ENCODE measurements around the gene SMTNL1.
"Not testable (repeated sequence)": the region's sequence is repeated elsewhere in the genome, so short reads cannot be mapped to it uniquely, and the experiment has no call there.

SMTNL1 gene

GRCh38 chr11:57529012-57529411, 8.4 kb upstream of the SMTNL1 start:
- in situ Hi-C loops (cut with MboI; ENCODE audit: low pct_unique_long_range_greater_than_20kb, low sequenced_read_pairs, unreplicated experiment): no loop called here
- no peak for TF ChIP-seq CTCF (IDR thresholded peaks at IDR 0.05; ENCODE audit: extremely low read depth, insufficient read depth, missing control alignments)
- DNase-seq (ENCODE audit: low spot score): no peak

- in situ Hi-C loops (cut with MboI; ENCODE audit: low pct_unique_long_range_greater_than_20kb, low sequenced_read_pairs, unreplicated experiment): no loop called here
- no peak for DNase-seq (ENCODE audit: low spot score)
- no peak for TF ChIP-seq CTCF (IDR thresholded peaks at IDR 0.05; ENCODE audit: extremely low read depth, insufficient read depth, missing control alignments)
Measured at GRCh38 chr11:57530215-57530595, 7.2 kb upstream of the SMTNL1 start.

- no peak for TF ChIP-seq CTCF (IDR thresholded peaks at IDR 0.05; ENCODE audit: extremely low read depth, insufficient read depth, missing control alignments)
- in situ Hi-C loops (cut with MboI; ENCODE audit: low pct_unique_long_range_greater_than_20kb, low sequenced_read_pairs, unreplicated experiment): no loop called here
- peak; percentile 90 for DNase-seq (ENCODE audit: low spot score)
Measured at GRCh38 chr11:57530596-57531507, 6.5 kb upstream of the SMTNL1 start, which contains the start of gene TIMM10. TSS of gene TIMM10 (minus strand) at chr11:57530754. CDS start at chr11:57530189, 565 bp downstream.

GRCh38 chr11:57534449-57534848, 2.9 kb upstream of the SMTNL1 start:
- in situ Hi-C loops (cut with MboI; ENCODE audit: low pct_unique_long_range_greater_than_20kb, low sequenced_read_pairs, unreplicated experiment); DNase-seq (ENCODE audit: low spot score): not testable (repeated sequence)

GRCh38 chr11:57539342-57539741, 1.9 kb downstream of the SMTNL1 start:
- no peak for TF ChIP-seq CTCF (IDR thresholded peaks at IDR 0.05; ENCODE audit: extremely low read depth, insufficient read depth, missing control alignments)
- DNase-seq (ENCODE audit: low spot score): no peak
- in situ Hi-C loops (cut with MboI; ENCODE audit: low pct_unique_long_range_greater_than_20kb, low sequenced_read_pairs, unreplicated experiment): no loop called here

GRCh38 chr11:57541169-57541568, 3.8 kb downstream of the SMTNL1 start:
- TF ChIP-seq CTCF (IDR thresholded peaks at IDR 0.05; ENCODE audit: extremely low read depth, insufficient read depth, missing control alignments): no peak
- in situ Hi-C loops (cut with MboI; ENCODE audit: low pct_unique_long_range_greater_than_20kb, low sequenced_read_pairs, unreplicated experiment): no loop called here
- no peak for DNase-seq (ENCODE audit: low spot score)

- in situ Hi-C loops (cut with MboI; ENCODE audit: low pct_unique_long_range_greater_than_20kb, low sequenced_read_pairs, unreplicated experiment): no loop called here
- DNase-seq (ENCODE audit: low spot score): no peak
Measured at GRCh38 chr11:57542582-57542981, 5.2 kb downstream of the SMTNL1 start.

More at GRCh38 chr11:57542582-57542981, 5.2 kb downstream of the SMTNL1 start:
- no peak for TF ChIP-seq CTCF (IDR thresholded peaks at IDR 0.05; ENCODE audit: extremely low read depth, insufficient read depth, missing control alignments)

All from GM13977 (cell line).